ENCODE data around the gene PRDX1.

PRDX1 gene

DNA sequence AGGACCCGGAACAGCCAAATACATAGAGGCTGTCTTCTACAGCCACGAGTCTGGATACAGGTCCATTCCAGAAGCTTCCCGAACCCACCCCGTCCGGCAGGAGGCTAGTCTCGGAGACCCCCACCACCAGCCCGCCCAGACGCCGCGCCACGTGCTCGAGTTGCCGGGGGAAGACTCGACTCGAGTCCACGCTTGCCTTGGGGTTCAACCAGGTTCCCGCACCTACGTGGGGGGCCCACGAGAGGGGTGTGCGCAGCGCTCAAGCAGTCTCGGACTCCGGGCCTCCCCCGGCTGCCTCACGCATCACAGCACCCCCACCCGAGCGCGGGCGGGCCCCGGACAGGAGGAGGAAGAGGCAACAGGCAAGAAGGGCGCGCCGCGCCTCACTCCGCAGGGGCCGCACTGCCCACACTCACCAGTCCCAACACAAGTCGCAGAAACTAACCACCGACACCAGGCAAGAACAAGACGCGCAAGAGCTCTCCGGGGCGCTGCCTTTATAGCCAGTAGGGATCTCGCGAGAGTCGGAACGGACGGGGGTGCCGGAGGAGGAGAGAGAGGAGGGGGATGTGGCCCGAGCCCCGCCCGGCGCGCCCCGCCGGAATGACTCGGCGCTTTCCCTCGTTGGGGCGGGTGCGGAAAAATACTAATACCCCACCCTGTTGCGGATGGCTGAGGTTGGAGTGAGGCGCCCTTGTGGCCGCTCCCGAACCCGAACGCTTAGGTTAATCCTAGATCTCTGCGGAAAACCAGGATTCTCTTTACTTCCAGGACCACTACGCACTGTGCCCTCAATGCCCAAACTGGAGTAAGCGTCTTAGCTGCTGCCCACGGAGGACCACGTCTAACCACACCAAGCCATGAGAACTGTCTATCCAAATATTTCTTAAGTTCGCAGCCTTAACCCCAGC, at the start of gene PRDX1:
PRDX1 (minus strand) TSS at position 472 of the 911 bp plus-strand sequence. CDS start 2,841 bp downstream, outside the sequence.
- DNase-seq, result peak; percentile 95

DNA sequence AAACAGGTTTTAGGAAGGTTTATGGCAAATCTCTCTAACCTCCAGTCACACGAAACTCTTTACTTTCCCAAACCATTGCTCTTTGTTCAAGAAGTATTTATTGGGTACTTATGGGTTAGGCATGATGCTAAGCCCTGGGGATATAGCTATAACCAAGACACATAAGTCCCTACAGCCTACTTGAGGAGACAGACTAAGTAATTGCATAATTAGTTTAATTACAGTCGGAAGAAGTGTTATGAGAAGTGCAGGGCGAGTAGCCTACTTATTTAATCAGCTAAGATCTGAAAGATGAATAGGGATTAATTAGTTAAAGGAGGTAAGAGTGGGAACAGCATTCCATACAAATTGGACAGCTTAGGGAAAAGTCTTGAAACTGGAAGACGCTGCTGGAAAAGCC, 48.9 kb upstream of the PRDX1 start:
- no peak for DNase-seq

DNA sequence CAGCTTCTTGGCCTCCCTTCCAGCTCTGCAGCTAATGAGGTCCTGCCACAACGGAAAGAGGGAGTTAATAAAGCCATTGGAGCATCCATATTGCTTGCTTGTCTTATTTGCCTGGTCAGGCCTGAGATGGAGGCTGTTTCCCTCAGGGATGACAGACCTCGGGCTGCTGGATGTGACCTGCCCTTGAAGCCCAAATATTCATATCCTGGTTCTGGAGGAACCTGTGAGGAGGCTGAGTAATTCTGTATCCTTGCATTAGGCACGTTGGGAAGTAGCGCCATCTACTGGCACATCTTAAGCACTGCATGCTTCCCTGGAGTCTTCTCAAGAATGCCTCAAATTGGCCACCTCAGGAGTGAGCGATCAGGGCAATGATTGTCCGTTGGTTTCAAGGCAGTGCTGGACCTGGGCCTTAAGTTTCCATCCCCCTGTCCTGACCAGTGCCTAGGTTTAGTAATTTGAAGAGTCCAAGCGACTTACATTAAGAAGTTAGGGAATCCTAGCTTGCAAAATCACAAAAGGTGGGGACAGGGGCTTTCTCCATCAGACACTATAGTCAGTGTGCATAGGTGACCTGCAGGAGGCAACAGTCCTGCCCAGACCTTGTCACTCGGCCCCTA, 48.4 kb upstream of the PRDX1 start:
- peak; percentile 60 for DNase-seq

DNA sequence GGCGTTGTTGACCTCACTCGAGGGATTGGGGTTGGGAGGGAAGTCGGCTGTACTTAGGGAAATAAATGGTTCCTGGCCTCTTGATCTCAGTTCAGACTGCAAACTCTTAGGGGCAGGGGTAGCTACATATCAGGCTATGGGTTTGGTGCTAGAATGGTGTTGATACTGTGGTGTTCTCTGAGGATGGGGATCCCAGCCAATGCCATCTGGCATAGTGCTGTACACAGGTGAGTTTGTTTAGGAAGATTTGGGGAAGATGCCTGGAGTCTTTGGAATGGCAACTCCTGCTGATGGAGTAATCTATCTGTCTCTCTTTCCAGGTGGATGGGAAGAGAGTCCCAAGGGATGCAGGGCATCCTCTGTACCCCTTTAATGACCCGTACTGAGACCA, 47.9 kb upstream of the PRDX1 start:
- no peak for DNase-seq

DNA sequence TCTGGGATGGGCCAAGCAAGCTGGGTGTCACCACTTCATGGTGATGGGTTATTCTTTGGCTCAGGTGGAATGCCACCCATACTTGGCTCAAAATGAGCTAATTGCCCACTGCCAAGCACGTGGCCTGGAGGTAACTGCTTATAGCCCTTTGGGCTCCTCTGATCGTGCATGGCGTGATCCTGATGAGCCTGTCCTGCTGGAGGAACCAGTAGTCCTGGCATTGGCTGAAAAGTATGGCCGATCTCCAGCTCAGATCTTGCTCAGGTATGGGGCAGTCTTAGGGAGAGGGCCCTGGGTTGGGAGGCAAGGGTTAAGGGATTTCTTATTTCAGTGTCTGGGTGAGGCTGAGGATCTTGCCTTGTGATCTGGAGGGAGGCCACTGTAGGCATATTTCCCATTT, 46.7 kb upstream of the PRDX1 start:
- DNase-seq, result no peak

DNA sequence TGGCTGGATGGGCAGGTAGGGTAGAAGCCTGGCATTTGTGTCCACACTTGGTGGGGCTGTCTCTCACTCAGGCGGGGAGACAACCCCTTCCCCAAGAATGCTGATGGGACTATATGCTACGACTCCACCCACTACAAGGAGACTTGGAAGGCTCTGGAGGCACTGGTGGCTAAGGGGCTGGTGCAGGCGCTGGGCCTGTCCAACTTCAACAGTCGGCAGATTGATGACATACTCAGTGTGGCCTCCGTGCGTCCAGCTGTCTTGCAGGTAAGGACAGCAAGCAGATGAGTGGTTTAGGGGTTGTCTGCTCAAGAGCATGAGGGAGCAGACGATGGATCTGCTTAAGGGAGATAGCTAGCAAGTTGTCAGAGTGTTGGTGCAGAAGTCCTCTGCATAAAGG, 46.2 kb upstream of the PRDX1 start:
- DNase-seq, result no peak

DNA sequence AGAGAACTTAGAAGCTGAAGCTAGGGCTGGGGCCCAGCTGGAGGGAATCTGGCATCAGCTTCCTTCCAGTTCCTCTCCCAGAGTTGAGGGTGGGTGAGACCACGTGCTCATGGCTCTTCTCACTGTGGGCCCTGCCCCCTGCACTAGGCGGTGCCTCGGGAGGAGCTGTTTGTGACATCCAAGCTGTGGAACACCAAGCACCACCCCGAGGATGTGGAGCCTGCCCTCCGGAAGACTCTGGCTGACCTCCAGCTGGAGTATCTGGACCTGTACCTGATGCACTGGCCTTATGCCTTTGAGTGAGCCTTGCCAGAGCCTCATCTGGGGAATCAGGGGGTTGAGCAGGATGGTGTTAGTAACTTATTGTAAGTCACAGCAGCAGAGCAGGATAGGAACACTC, 45.0 kb upstream of the PRDX1 start:
- no peak for DNase-seq

DNA sequence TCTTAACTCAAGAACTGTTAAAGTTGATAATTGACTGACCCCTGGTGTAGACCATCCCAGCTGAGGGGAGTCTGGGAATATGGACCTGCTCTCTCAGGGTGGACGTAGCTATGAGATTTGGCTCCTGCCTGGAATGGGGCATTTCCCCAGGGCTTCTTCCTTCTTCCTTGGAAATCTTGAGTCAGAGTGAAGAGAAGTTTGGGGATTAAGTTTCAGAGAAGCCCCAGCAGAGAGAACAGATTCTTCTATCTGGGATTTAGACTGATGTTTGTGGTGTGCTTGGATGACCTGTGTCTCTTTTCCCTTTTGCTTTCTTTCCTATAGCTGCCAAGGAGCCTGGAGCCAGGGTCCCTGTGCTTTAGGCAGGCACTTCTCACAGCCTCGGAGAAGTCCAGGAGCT, 42.2 kb upstream of the PRDX1 start:
- no peak for DNase-seq

DNA sequence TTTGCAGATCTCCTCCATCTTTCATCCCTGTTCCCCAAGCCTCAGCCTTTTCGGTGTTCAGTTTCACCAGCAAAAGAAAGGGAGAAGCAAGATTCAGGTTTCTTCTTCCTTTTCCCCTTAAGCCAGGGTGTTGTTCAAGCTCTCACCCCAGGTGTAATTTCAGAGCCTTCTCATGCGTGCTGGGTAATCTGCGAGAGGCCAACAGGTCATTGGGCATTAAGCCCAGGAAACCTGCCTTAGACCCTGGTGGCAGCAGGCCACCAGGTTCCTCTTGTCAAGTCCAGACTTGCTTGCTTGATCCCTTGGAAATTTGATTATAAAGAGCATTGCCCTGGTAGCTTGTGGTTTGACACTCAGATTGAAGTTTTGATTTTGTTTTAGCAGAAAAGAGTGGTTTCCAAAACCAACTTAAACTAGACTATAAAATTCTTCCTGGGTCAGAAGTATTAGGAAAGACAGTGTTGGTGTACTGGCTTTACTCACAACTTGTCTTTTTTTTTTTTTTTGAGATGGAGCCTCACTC, 35.8 kb upstream of the PRDX1 start:
- no peak for DNase-seq

DNA sequence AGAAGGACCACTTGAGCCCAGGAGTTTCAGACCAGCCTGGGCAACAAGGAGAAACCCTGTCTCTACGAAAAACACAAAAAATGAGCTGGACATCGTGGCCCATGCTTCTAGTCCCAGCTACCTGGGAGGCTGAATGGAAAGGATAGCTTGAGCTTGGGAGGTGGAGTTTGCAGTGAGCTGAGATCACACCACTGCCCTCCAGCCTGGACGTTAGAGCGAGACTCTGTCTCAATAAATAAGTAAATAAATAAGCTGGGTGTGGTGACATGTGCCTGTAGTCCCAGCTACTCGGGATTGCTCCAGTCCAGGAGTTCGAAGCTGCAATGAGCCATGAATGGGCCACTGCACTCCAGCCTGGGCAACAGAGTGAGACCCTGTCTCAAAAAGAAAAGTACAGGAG, 32.5 kb upstream of the PRDX1 start:
- DNase-seq, result no peak

DNA sequence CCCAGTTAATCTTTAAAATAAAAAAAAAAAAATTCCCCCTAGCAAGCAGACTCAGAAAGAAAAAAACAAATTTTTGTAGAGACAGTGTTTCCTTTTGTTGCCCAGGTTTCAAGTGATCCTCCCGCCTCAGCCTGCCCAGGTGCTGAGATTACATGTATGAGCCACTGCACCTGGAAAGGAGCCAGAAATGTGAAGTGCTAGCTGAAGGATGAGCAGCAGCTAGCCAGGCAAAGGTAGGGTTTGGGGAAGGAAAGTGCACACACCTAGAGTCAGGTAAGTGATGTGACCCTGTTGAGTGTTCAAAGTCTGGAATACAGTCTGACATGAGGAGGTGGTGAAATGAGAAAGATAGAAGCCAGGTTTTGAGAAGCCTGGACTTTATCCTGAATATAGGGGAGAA, 30.6 kb upstream of the PRDX1 start:
- DNase-seq, result no peak

DNA sequence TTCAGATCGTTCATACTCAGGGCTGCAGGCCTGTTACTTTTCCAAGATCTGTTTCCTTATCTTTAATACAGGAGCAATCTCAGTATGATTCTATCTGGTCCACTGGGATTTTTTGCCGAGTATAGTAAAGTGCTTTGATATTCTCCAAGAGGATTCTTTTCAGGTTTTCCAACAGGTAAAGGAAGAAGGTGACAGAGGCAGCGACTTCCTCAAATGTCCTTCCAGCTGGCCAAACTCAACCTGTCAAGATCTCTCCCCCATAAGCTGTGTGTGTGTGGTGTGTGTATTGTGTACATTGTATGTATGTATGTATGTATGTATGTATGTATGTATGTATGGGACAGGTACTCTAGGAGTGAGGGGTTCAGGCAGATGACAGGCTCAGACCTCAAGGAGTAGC, 30.0 kb upstream of the PRDX1 start:
- no peak for DNase-seq

DNA sequence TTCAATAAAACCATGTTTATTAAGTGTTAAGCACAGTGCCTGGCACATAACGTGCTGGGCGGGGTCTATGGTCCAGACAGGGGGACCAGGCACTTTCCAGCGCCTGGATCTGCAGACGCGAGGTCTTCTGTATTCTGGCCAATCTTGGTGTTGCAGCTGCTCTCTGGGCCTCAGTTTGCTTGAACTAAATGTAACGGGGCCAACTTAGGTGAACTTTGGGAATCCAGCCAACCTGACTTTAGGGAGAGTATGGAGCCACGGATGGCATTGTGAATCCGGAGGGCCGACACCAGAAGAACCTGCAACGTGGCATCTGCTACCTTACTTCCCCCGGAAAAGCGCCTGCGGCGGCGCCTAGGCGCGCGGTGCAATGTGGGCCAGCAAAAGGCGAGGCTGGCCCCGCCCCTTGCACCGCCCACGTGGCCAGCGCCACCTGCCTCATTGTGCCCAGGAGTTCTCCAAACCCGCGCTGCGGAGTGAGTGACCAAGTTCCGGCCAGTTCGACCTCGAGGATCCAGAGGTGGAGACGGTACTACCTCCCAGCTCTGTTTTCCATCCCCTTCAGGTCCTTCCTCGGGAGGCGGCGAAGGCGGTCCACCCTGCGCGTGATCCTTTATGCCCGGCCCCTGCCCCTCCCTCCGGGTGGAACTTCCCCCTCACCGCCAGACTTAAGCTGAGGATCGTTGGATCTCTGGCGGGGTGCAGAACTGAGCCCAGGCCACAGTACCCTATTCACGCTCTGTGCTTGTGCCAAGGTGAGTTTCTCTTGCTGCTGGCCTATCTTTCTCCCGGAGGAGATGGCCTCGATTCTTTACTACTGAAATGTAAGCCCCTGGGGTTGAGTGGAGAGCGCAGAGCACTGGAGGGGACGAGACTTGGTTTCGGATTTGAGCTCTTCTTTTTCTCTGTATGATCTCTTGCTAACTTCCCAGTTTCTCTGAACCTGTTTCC, 29.0 kb upstream of the PRDX1 start, which contains the start of gene AKR1A1:
AKR1A1 (plus strand) TSS at position 426 of the 951 bp plus-strand sequence. CDS start 10,969 bp downstream, outside the sequence.
- DNase-seq, result peak; percentile 78

DNA sequence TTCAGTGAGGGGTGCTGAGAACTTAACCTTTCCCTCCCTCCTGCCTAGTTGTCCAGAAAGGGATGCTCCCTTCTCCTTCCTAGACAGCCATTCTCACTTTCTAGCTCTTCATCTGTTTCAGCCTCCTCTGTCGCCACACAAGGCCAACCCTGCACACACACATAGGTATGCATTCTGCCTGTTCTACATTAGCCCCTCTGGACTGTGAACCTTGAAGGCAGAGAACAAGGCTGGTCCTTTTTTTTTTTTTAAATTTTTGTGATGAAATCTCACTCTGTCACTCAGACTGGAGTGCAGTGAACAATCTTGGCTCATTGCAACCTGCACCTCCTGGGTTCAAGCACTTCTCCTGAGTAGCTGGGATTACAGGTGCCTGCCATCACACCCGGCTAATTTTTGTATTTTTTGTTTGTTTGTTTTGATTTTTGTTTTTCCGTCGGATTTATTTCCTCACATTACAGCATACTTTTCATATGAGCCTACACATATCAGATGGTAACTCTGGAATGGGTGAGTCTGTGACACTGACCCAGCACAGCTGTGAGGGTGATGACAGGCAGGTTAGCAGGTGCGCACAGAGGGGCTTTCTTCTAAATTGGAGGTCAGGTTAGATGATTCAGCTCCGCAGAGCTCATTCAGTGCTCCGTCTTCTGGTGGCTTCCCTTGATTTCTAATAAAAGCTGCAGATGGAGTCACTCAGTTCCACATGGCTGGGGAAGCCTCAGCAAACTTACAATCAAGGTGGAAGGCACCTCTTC, 24.0 kb upstream of the PRDX1 start:
- no peak for DNase-seq

DNA sequence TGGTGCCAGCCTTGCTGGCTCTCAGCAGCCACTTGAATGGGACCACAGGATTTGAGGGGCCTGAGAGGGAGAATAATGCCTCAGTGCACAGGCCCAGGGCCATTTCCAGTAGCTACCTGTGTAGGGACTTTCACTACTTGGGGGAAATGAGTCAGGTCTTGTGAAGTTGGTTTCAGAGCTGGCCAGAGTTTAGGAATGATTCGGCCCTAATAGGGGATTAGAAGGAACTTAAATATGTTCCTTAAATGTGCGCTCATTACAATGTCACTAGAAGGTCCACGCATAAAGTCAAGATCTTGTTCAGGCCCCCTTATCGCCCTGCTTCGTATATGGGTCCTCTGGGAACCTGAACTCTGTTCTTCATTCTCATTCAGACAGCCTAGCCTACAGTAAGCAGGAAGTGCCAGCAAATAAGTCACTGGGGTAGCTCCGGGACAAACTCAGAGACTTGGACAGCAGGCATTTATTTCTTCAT, 23.4 kb upstream of the PRDX1 start:
- DNase-seq, result no peak

DNA sequence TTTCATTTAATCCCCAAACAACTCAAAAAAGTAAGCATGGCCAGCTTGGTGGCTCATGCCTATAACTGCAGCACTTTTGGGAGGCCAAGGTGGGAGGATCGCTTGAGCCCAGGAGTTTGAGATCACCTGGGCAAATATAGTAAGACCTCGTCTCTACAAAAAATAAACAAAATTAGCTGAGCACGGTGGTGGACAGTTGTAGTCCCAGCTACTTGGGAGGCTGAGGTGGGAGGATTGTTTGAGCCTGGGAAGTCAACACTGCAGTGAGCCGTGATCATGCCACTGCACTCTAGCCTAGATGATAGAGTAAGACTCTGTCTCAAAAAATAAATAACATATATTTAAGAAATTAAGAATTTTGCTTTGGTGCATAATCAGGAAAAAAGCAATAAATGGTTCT, 22.8 kb upstream of the PRDX1 start:
- no peak for DNase-seq

DNA sequence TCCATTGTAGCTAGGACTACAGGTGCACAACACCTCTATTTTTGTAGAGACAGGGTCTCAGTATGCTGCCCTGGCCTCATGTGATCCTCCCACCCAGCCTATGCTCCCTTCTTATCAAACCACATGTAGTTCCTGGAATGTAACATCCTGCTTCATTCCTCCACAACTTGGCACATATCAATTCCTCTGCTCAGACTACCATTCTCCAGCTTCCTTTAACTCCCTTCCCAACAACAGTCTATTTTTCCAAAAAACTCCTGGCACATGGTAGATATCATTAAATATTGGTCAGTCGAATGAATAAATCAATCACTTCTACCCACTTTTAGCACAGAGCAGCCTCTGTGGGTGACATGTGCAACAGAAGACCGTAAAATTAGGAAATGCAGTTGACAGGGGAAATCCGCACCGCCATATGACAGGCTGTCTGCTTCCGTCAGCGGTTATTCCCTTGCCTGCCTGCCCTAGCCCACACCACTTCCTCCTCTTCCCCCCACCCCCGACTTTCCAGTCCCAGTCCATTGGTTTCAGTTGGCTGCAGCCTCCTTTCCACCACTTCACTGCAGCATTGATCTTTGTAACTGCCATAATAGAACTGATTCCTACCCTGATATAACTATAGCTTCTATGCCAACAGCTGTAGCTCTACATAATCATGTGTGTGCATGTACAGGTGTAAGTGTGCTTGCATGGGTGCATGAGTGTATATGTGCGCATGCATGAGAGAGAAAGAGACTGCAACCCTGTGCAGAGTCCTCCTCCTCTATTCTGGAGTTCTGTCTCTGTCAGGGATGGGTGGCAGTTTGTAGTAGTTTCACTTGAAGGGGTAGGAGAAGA, 22.1 kb upstream of the PRDX1 start:
- peak; percentile 50 for DNase-seq

DNA sequence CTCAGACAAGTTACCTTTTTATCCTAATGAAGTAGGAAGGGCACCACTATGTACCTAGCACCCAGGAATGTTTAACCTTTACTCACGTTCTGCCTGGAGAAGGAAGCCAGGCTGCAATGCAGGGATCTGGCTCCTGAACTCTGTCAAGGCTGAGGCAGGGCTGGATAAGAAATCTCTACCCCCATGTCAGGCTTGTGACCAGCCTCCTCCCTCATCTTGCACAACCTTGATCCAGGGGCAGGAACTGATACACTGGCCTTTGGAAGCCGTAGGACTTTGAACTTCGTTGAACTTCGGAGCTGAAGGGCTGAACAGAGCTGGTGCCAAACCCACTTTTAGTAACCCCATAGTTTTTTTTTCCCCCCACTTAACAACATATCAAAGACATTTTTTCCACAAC, 20.9 kb upstream of the PRDX1 start:
- DNase-seq, result no peak

DNA sequence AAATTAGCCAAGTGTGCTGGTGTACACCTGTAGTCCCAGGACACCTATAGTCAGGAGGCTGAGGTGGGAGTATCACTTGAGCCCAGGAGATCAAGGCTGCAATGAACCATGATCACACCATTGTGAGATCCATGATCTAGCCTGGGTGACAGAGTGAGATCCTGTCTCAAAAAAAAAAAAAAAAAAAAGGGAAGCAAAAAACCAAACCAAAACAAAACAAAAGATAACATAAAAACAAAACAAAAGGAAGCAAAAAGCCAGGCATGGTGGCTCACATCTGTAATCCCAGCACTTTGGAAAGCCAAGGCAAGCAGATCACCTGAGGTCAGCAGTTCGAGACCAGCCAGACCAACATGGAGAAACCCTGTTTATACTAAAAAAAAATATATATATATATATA, 19.5 kb upstream of the PRDX1 start:
- no peak for DNase-seq

DNA sequence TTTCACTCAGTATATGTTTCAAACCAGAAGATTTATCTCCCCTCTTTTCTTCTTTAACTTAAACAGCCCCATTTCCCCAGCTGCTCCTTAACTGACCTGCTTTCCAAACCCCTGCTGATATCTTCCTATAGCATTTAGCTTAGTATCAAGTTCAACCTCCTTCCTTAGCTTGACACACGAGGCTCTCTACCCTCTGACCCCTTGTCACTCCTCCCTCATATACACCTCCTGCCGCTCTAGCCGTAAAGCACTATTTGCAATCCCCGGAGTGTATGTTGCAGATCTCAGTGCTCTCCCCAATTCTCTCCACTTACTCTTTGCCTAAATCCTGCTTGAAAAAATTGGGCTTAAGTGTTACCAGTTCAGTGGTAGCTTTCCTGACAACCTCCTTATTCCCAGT, 15.2 kb upstream of the PRDX1 start:
- no peak for DNase-seq

All from activated CD4-positive, alpha-beta T cell treated with anti-CD3 and anti-CD28 coated beads for 1 hour (primary cell).